Measurements from ENCODE around the gene CD247.
A peak's percentile ranks its signal among the peaks of the same experiment; 100 is the strongest.

Gene CD247

GRCh38 chr1:167542109-167543032, 24.0 kb upstream of the CD247 start:
- no peak for DNase-seq

- DNase-seq: no peak
Measured at GRCh38 chr1:167541610-167542009, 23.3 kb upstream of the CD247 start.

GRCh38 chr1:167541003-167541402, 22.7 kb upstream of the CD247 start:
- DNase-seq: no peak

- no peak for DNase-seq
Measured at GRCh38 chr1:167538657-167539056, 20.3 kb upstream of the CD247 start.

- DNase-seq: peak; percentile 41
Measured at GRCh38 chr1:167533851-167534300, 15.5 kb upstream of the CD247 start.

GRCh38 chr1:167532964-167533824, 14.9 kb upstream of the CD247 start:
- no peak for DNase-seq

- DNase-seq: no peak
Measured at GRCh38 chr1:167532375-167532774, 14.0 kb upstream of the CD247 start.

GRCh38 chr1:167529829-167530474, 11.6 kb upstream of the CD247 start:
- DNase-seq: no peak

- no peak for DNase-seq
Measured at GRCh38 chr1:167528057-167528728, 9.9 kb upstream of the CD247 start.

- no peak for DNase-seq
Measured at GRCh38 chr1:167526667-167527383, 8.5 kb upstream of the CD247 start.

GRCh38 chr1:167524651-167525050, 6.3 kb upstream of the CD247 start:
- no peak for DNase-seq

- no peak for DNase-seq
Measured at GRCh38 chr1:167522246-167522645, 3.9 kb upstream of the CD247 start.

GRCh38 chr1:167520711-167521206, 2.4 kb upstream of the CD247 start:
- no peak for DNase-seq

- DNase-seq: no peak
Measured at GRCh38 chr1:167517535-167518330, 596 bp downstream of the CD247 start.

GRCh38 chr1:167516404-167517388, 1.6 kb downstream of the CD247 start:
- no peak for DNase-seq

- DNase-seq: no peak
Measured at GRCh38 chr1:167515893-167516321, 2.4 kb downstream of the CD247 start.

- DNase-seq: no peak
Measured at GRCh38 chr1:167515461-167515860, 2.9 kb downstream of the CD247 start.

GRCh38 chr1:167514288-167514687, 4.0 kb downstream of the CD247 start:
- no peak for DNase-seq

- no peak for DNase-seq
Measured at GRCh38 chr1:167512046-167512654, 6.2 kb downstream of the CD247 start.

All from T1000 (cell line).